8988T (cell line): ENCODE measurements around the gene ONECUT1.

ENCODE experiments used
- DNase-seq: peaks from one replicate; pipeline ENCODE4 v3.0.0; 2011

The ONECUT1 gene

GRCh38 chr15:52780172-52780980, 9.8 kb downstream of the ONECUT1 start:
- DNase-seq: no peak

GRCh38 chr15:52778457-52778856, 11.7 kb downstream of the ONECUT1 start:
- no peak for DNase-seq

- DNase-seq: no peak
These were observed 17.4 kb downstream of the ONECUT1 start for GRCh38 chr15:52772766-52773165.

GRCh38 chr15:52765785-52766184, 24.4 kb downstream of the ONECUT1 start:
- DNase-seq: no peak

GRCh38 chr15:52764731-52765130, 25.4 kb downstream of the ONECUT1 start:
- no peak for DNase-seq

GRCh38 chr15:52762621-52763020, 27.5 kb downstream of the ONECUT1 start:
- DNase-seq: no peak

- DNase-seq: no peak
These were observed 29.6 kb downstream of the ONECUT1 start for GRCh38 chr15:52760562-52760961.

GRCh38 chr15:52759969-52760368, 30.2 kb downstream of the ONECUT1 start:
- no peak for DNase-seq

GRCh38 chr15:52757496-52757895, 32.6 kb downstream of the ONECUT1 start:
- no peak for DNase-seq

- DNase-seq: no peak
These were observed 38.6 kb downstream of the ONECUT1 start for GRCh38 chr15:52751522-52751921.

GRCh38 chr15:52749258-52749657, 40.9 kb downstream of the ONECUT1 start:
- no peak for DNase-seq

- DNase-seq: no peak
These were observed 43.9 kb downstream of the ONECUT1 start for GRCh38 chr15:52746162-52746757.

- no peak for DNase-seq
These were observed 44.6 kb downstream of the ONECUT1 start for GRCh38 chr15:52745326-52746161.

GRCh38 chr15:52738311-52738710, 51.8 kb downstream of the ONECUT1 start:
- DNase-seq: no peak

- no peak for DNase-seq
These were observed 52.4 kb downstream of the ONECUT1 start for GRCh38 chr15:52737720-52738119.

- peak; percentile 12 for DNase-seq
These were observed 54.7 kb downstream of the ONECUT1 start for GRCh38 chr15:52735231-52736089.

GRCh38 chr15:52734329-52734728, 55.8 kb downstream of the ONECUT1 start:
- DNase-seq: no peak

GRCh38 chr15:52733696-52734255, 56.4 kb downstream of the ONECUT1 start:
- DNase-seq: no peak

- DNase-seq: no peak
These were observed 57.0 kb downstream of the ONECUT1 start for GRCh38 chr15:52733088-52733487.

- DNase-seq: no peak
These were observed 57.6 kb downstream of the ONECUT1 start for GRCh38 chr15:52732551-52732950.

GRCh38 chr15:52731732-52732470, 58.2 kb downstream of the ONECUT1 start:
- DNase-seq: no peak

GRCh38 chr15:52731004-52731403, 59.1 kb downstream of the ONECUT1 start:
- DNase-seq: no peak
